RWPE2 (cell line): Measurements from ENCODE around the gene LMO1.

Experiments used
- ATAC-seq: fragments of 200-7000 bp; cut with Tn5 transposase; 3 replicates; pipeline ENCODE4 v1.9.1; 2021; ENCODE audit warnings: low read depth
- DNase-seq: peaks from one replicate; pipeline ENCODE4 v3.0.0-alpha.2; 2020; ENCODE audit warnings: low spot score
- H3K27ac ChIP-seq: fragments of 450-650 bp; 2 replicates; pipeline ENCODE4 v1.5.1; 2017; ENCODE audit warnings: mild to moderate bottlenecking; ENCODE audit not compliant: poor library complexity, severe bottlenecking
- H3K27me3 ChIP-seq: fragments of 250-450 bp; sonication (Bioruptor Pico); 2 replicates; pipeline ENCODE4 v1.5.1; 2021; ENCODE audit warnings: mild to moderate bottlenecking, moderate library complexity; ENCODE audit not compliant: insufficient read depth, poor library complexity, severe bottlenecking
- H3K36me3 ChIP-seq: fragments of 250-450 bp; sonication (Bioruptor Pico); 2 replicates; pipeline ENCODE4 v1.5.1; 2020; ENCODE audit warnings: low read depth, mild to moderate bottlenecking, moderate library complexity
- H3K4me1 ChIP-seq: fragments of 250-450 bp; sonication (Bioruptor Pico); 2 replicates; pipeline ENCODE4 v1.5.1; 2021; ENCODE audit warnings: mild to moderate bottlenecking, moderate library complexity; ENCODE audit not compliant: insufficient read depth, poor library complexity, severe bottlenecking
- H3K4me3 ChIP-seq: fragments of 250-450 bp; sonication (Bioruptor Pico); 2 replicates; pipeline ENCODE4 v1.5.1; 2021; ENCODE audit warnings: mild to moderate bottlenecking, moderate library complexity; ENCODE audit not compliant: severe bottlenecking
- H3K9me3 ChIP-seq: fragments of 250-450 bp; sonication (Bioruptor Pico); 2 replicates; pipeline ENCODE4 v1.5.1; 2021; ENCODE audit warnings: mild to moderate bottlenecking, moderate library complexity; ENCODE audit not compliant: severe bottlenecking
- CTCF ChIP-seq: fragments of 450-650 bp; IDR thresholded peaks from one replicate; pipeline ENCODE4 v1.5.1; 2017; ENCODE audit warnings: mild to moderate bottlenecking, moderate library complexity; ENCODE audit not compliant: poor library complexity, severe bottlenecking

LMO1 gene

GRCh38 chr11:8209208-8209807, 54.4 kb downstream of the LMO1 start:
- Histone ChIP-seq H3K4me1 (no peaks in the 10 kb centered on the region), H3K27me3 (no peaks in the 10 kb centered on the region), H3K27ac (no peak overlapping the region), H3K36me3 (no peaks in the 10 kb centered on the region), H3K9me3 (no peaks in the 10 kb centered on the region), H3K4me3 (no peak overlapping the region)
- ATAC-seq (no peak), DNase-seq (no peak)
- no peak for TF ChIP-seq CTCF

GRCh38 chr11:8207080-8208000, 56.3 kb downstream of the LMO1 start:
- no peak for TF ChIP-seq CTCF
- H3K4me1 ChIP-seq = no peaks in the 10 kb centered on the region
- H3K4me3 ChIP-seq = no peak overlapping the region
- H3K9me3 ChIP-seq = no peaks in the 10 kb centered on the region
- H3K36me3 ChIP-seq = no peaks in the 10 kb centered on the region
- no peak for DNase-seq
- H3K27ac ChIP-seq = no peak overlapping the region
- H3K27me3 ChIP-seq = no peaks in the 10 kb centered on the region
- no peak for ATAC-seq

- no peaks in the 10 kb centered on the region for H3K4me1 ChIP-seq
- no peak for ATAC-seq
- no peak overlapping the region for H3K27ac ChIP-seq
- DNase-seq = no peak
- TF ChIP-seq CTCF = no peak
- H3K27me3 ChIP-seq = no peaks in the 10 kb centered on the region
- no peaks in the 10 kb centered on the region for H3K9me3 ChIP-seq
- no peak overlapping the region for H3K4me3 ChIP-seq
- H3K36me3 ChIP-seq = no peaks in the 10 kb centered on the region
Observed at GRCh38 chr11:8206251-8207079, 57.2 kb downstream of the LMO1 start.

DNA sequence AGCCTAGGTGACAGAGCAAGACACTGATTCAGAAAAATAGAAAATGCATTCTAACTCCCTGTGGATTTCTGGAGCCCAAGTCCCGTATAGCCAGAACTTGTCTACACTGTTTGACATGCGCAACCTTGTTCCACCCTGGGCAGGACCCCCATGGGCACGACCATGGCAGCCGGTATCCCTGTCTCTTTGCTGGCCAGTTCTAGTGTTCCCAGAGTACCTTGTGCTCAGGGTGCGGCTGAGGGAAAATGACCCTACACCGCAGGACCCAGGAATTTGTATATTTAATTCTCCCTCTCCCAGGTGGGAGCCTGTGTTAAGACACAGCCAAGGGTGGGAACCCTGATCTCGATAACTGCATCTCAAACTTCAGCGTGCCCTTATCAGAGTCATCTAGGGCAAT, 58.1 kb downstream of the LMO1 start:
- H3K27me3 ChIP-seq = no peaks in the 10 kb centered on the region
- H3K27ac ChIP-seq = no peak overlapping the region
- no peak for ATAC-seq
- no peaks in the 10 kb centered on the region for H3K4me1 ChIP-seq
- H3K4me3 ChIP-seq = no peak overlapping the region
- no peak for DNase-seq
- no peaks in the 10 kb centered on the region for H3K36me3 ChIP-seq
- no peaks in the 10 kb centered on the region for H3K9me3 ChIP-seq
- no peak for TF ChIP-seq CTCF
